ENCODE data around the gene VAV3. TPM values are rescaled to one million over a fixed set of nuclear protein-coding genes. Genes with fewer than 3 reads are reported as not detected.

Gene VAV3
- total RNA-seq, 1 experiment from 2014 or later: not detected

DNA sequence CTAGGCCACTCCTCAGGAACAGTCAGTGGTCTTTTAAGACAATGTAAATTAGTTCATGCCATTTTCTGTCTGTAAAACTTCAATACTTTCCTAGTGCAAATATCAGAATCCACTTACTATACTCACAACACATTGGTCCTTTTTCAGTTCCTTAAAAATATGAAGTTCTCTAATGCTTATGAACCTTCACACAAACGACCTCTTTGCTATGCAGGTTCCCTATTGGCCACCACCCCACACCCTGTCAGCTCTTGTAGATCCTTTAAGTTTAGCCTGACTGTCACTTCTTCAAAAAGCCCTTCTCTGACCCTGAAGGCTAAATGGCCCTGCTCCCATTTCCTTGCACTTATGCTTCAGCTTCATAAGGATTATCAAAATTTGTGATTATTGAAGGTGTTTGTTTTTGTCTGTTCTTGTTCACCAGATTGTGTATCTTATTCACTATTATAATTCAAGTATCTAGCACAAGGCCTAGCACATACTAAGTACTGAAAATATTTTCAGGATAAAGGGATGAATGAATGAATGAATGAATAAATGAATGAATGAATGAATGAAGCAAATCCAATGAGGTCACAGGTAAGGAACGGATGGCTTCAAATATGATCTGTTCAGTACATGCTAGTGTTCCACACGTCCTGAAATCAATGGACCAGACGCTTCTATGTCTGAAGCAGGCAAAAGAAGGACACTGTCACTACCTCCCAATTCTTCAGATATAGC, 373.9 kb downstream of the VAV3 start (continued):
- TF ChIP-seq ZNF274 (IDR thresholded peaks at IDR 0.05; ENCODE audit: low read depth, low read length): no peak

- ChIA-PET RAD21 (ENCODE audit: low non-redundant PET in 1 of 2, low total read pairs in 2 of 2, uncharacterized antibody in 2 of 2, unreplicated experiment in 2 of 2) (no interaction called here), CTCF (no interaction called here), POLR2A (no interaction called here)
- H3K79me2 ChIP-seq (ENCODE audit: insufficient read depth, low read length): no peaks in the 10 kb centered on the region
- H3K4me1 ChIP-seq (ENCODE audit: control insufficient read depth in 1 of 2, insufficient read depth in 2 of 2, low read length in 2 of 2): no peaks in the 10 kb centered on the region
- no peaks in the 10 kb centered on the region for H3K36me3 ChIP-seq (ENCODE audit: control insufficient read depth in 1 of 2, insufficient read depth in 2 of 2, low read length in 2 of 2)
- TF ChIP-seq, protein P1, sequence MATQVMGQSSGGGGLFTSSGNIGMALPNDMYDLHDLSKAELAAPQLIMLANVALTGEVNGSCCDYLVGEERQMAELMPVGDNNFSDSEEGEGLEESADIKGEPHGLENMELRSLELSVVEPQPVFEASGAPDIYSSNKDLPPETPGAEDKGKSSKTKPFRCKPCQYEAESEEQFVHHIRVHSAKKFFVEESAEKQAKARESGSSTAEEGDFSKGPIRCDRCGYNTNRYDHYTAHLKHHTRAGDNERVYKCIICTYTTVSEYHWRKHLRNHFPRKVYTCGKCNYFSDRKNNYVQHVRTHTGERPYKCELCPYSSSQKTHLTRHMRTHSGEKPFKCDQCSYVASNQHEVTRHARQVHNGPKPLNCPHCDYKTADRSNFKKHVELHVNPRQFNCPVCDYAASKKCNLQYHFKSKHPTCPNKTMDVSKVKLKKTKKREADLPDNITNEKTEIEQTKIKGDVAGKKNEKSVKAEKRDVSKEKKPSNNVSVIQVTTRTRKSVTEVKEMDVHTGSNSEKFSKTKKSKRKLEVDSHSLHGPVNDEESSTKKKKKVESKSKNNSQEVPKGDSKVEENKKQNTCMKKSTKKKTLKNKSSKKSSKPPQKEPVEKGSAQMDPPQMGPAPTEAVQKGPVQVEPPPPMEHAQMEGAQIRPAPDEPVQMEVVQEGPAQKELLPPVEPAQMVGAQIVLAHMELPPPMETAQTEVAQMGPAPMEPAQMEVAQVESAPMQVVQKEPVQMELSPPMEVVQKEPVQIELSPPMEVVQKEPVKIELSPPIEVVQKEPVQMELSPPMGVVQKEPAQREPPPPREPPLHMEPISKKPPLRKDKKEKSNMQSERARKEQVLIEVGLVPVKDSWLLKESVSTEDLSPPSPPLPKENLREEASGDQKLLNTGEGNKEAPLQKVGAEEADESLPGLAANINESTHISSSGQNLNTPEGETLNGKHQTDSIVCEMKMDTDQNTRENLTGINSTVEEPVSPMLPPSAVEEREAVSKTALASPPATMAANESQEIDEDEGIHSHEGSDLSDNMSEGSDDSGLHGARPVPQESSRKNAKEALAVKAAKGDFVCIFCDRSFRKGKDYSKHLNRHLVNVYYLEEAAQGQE (IDR thresholded peaks at IDR 0.05; ENCODE audit: low read depth): no peak
- ATAC-seq (no peak), DNase-seq (ENCODE audit: low read depth, low spot score) (no peak)
- H3K27me3 ChIP-seq (ENCODE audit: insufficient read depth, low read length): no peaks in the 10 kb centered on the region
- H3K4me3 ChIP-seq (replicated peaks in 1 of 2; ENCODE audit: low read depth in 1 of 2, low read length in 2 of 2): no peak overlapping the region
- H3K9me3 ChIP-seq (ENCODE audit: control insufficient read depth in 1 of 2, insufficient read depth in 1 of 2, low read depth in 1 of 2, low read length in 2 of 2): peaks cover 0 to 17% of the 10 kb centered on the region in 2 experiments; a peak in 1 of 4 replicates
- no peak overlapping the region for H3K4me2 ChIP-seq (ENCODE audit: low read length)
- no peak overlapping the region for H2AFZ ChIP-seq (ENCODE audit: low read depth, low read length, poor library complexity, severe bottlenecking)
- no peak overlapping the region for H3K27ac ChIP-seq (ENCODE audit: low read depth, low read length)
- no TSS peak for BruUV-seq (replicated peaks)
- H3K9ac ChIP-seq (ENCODE audit: low read length): no peak overlapping the region
- no peaks in the 10 kb centered on the region for H4K20me1 ChIP-seq (ENCODE audit: insufficient read depth)
- no peaks in the 10 kb centered on the region for H3K9me2 ChIP-seq (ENCODE audit: insufficient read depth)
- intact Hi-C loops (cut with micrococcal nuclease): no loop called here
These were observed 374.9 kb downstream of the VAV3 start for GRCh38 chr1:107590087-107590486.

DNA sequence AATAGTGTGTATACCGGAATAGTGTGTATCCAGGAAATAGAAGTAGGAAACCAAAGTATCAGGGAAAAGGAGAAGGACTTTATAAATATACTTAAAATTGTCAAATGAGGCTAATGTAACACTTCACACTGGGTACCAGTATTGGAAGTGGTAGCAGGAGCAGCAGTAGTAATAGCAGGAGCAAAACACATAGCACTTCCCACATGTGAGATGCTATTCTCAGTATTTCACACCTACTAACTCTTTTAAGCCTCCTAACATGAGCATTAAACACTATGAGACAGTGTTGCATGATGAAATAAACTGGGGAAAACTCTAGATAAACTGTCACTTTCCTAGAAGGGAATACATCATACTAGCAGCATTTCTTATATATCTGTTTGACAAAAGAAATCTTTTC, 376.7 kb downstream of the VAV3 start:
- Histone ChIP-seq H3K27ac (ENCODE audit: low read depth, low read length) (no peak overlapping the region), H3K9me3 (ENCODE audit: control insufficient read depth in 1 of 2, insufficient read depth in 1 of 2, low read depth in 1 of 2, low read length in 2 of 2) (peaks cover 0 to 17% of the 10 kb centered on the region in 2 experiments; a peak in 1 of 4 replicates), H3K4me1 (ENCODE audit: control insufficient read depth in 1 of 2, insufficient read depth in 2 of 2, low read length in 2 of 2) (no peaks in the 10 kb centered on the region), H3K36me3 (ENCODE audit: control insufficient read depth in 1 of 2, insufficient read depth in 2 of 2, low read length in 2 of 2) (no peaks in the 10 kb centered on the region), H3K4me2 (ENCODE audit: low read length) (no peak overlapping the region), H3K9me2 (ENCODE audit: insufficient read depth) (no peaks in the 10 kb centered on the region), H3K4me3 (replicated peaks in 1 of 2; ENCODE audit: low read depth in 1 of 2, low read length in 2 of 2) (no peak overlapping the region), H4K20me1 (ENCODE audit: insufficient read depth) (no peaks in the 10 kb centered on the region), H3K9ac (ENCODE audit: low read length) (no peak overlapping the region), H3K27me3 (ENCODE audit: insufficient read depth, low read length) (no peaks in the 10 kb centered on the region), H3K79me2 (ENCODE audit: insufficient read depth, low read length) (no peaks in the 10 kb centered on the region), H2AFZ (ENCODE audit: low read depth, low read length, poor library complexity, severe bottlenecking) (no peak overlapping the region)
- ChIA-PET CTCF (no interaction called here), POLR2A (no interaction called here), RAD21 (ENCODE audit: low non-redundant PET in 1 of 2, low total read pairs in 2 of 2, uncharacterized antibody in 2 of 2, unreplicated experiment in 2 of 2) (no interaction called here)
- no TSS peak for BruUV-seq (replicated peaks)
- no peak for ATAC-seq
- DNase-seq (ENCODE audit: low read depth, low spot score): no peak
- intact Hi-C loops (cut with micrococcal nuclease): no loop called here
- no peak for TF ChIP-seq FOSL1 (IDR thresholded peaks at IDR 0.05; ENCODE audit: low read depth)
- TF ChIP-seq, protein P2, sequence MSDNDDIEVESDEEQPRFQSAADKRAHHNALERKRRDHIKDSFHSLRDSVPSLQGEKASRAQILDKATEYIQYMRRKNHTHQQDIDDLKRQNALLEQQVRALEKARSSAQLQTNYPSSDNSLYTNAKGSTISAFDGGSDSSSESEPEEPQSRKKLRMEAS (IDR thresholded peaks at IDR 0.05): no peak
- no peak for TF ChIP-seq RAD21 (IDR thresholded peaks at IDR 0.05; ENCODE audit: low read depth)
- no peak for TF ChIP-seq TCF7L2 (IDR thresholded peaks at IDR 0.05; ENCODE audit: borderline replicate concordance, extremely low read depth, insufficient read depth, insufficient read length)
- no peak for TF ChIP-seq ATF3 (IDR thresholded peaks at IDR 0.05)
- TF ChIP-seq, protein P3, sequence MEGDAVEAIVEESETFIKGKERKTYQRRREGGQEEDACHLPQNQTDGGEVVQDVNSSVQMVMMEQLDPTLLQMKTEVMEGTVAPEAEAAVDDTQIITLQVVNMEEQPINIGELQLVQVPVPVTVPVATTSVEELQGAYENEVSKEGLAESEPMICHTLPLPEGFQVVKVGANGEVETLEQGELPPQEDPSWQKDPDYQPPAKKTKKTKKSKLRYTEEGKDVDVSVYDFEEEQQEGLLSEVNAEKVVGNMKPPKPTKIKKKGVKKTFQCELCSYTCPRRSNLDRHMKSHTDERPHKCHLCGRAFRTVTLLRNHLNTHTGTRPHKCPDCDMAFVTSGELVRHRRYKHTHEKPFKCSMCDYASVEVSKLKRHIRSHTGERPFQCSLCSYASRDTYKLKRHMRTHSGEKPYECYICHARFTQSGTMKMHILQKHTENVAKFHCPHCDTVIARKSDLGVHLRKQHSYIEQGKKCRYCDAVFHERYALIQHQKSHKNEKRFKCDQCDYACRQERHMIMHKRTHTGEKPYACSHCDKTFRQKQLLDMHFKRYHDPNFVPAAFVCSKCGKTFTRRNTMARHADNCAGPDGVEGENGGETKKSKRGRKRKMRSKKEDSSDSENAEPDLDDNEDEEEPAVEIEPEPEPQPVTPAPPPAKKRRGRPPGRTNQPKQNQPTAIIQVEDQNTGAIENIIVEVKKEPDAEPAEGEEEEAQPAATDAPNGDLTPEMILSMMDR (IDR thresholded peaks at IDR 0.05 in 2 of 3, conservative IDR thresholded peaks at IDR 0.05 in 1 of 3; ENCODE audit: borderline replicate concordance in 1 of 3, insufficient read depth in 1 of 3, low read depth in 2 of 3, low read length in 2 of 3): no peak
- no peak for TF ChIP-seq ELF1 (IDR thresholded peaks at IDR 0.05; ENCODE audit: borderline replicate concordance, low read depth)
